Smooth muscle cell of the brain vasculature (primary cell): Measurements from ENCODE around the gene RSPO4.

ENCODE experiments used
- DNase-seq: peaks from one replicate; pipeline ENCODE4 v3.0.0-alpha.2; 2012; ENCODE audit warnings: low read depth, low spot score

RSPO4 gene

GRCh38 chr20:967796-968742, 34.0 kb downstream of the RSPO4 start:
- no peak for DNase-seq

GRCh38 chr20:965956-966355, 36.2 kb downstream of the RSPO4 start:
- no peak for DNase-seq

- DNase-seq, result no peak
These were observed 38.3 kb downstream of the RSPO4 start for GRCh38 chr20:963795-964194.

DNA sequence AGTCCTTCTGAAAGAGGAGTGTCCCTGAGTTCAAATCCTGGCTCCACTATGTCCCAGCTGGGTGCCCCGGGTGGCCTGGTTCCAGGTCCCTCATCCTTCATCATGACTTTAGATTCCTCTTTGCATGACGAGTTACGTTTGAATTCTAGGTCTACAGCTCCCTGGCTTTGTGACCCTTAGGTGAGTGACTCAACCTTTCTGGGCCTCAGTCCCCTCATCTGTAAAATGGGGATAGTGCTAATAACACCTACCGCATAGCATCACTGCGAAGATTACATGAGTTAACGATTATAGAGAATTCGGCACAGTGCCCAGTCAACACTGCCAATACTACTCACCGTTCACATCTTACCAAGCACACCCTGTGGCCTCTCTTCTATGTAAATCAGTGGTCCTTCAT, 39.4 kb downstream of the RSPO4 start:
- DNase-seq, result no peak

GRCh38 chr20:962223-962622, 39.9 kb downstream of the RSPO4 start:
- DNase-seq, result no peak

DNA sequence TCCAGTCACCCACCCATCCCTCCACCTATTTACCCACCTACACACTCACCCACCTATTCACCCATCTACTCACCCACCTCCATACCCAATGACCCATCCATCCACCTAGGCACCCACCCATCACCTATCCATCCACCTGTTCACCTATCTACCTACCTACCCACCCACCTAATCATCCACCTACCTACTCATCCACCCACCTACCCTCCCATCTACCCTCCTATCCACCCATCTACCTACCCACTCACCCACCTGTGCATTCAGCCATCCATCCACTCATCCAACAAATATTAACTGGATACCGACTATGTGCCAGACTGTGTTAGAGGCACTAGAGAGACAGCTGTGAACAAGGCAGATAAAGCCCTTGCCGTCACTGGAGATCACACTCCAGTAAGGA, 40.3 kb downstream of the RSPO4 start:
- DNase-seq, result no peak

- no peak for DNase-seq
These were observed 42.0 kb downstream of the RSPO4 start for GRCh38 chr20:959996-960615.

DNA sequence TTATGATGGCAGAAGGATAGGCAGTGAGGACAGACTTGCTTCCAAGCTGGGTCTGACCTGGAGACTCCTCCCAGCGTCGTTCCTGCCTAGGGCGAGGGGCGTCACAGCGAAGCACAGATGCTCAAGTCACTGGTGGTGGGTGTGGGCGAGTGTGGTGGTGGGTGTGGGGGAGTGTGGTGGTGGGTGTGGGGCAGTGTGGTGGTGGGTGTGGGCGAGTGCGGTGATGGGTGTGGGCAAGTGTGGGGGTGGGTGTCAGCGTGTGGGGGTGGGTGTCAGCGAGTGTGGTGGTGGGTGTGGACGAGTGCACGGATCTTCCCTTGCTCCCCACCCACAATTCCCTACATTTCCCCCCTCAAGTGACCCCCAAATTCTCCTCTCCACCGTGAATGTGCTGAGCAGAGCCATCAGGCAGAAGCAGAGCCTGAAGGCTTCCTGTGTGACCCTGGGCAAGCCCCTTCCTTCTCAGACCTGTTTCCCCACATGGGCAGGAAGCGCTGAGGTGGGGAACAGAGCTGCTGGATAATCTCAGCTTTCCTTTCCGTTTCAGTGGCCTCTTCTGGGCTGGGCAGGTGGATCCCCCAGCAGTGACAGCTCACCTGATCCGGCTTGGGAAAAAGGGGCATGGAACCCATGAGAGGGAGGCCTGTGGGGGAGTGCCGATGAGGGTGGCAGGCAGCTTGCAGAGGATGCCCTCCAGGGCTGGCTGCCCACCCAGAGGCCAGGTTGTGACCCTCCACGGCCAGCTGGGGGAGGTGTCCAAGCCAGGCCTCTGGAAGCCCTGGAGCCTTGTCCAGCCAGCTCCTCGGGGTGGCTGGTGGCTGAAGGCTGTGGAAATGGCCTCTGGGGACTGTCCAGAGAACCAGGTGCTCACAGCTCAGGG, 42.9 kb downstream of the RSPO4 start:
- DNase-seq, result no peak

DNA sequence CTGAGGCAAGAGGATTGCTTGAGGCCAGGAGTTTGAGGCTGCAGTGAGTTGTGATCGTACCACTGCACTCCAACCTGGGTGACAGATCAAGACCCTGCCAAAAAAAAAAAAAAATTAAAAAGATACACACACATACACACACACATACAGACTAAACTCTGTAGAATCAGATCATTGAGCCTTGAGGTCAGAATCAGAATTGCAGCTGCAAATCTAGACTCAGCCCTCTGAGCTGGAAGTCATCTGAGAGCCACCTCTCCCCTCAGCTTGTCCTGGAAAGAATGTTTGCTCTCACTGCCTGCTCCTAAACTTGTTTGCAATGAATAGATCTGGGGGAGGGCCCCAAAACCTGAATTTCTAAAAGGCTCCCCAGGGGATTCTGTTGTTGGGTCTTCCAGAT, 44.6 kb downstream of the RSPO4 start:
- no peak for DNase-seq

GRCh38 chr20:956330-956951, 45.7 kb downstream of the RSPO4 start:
- peak; percentile 24 for DNase-seq

GRCh38 chr20:955656-956055, 46.5 kb downstream of the RSPO4 start:
- no peak for DNase-seq

DNA sequence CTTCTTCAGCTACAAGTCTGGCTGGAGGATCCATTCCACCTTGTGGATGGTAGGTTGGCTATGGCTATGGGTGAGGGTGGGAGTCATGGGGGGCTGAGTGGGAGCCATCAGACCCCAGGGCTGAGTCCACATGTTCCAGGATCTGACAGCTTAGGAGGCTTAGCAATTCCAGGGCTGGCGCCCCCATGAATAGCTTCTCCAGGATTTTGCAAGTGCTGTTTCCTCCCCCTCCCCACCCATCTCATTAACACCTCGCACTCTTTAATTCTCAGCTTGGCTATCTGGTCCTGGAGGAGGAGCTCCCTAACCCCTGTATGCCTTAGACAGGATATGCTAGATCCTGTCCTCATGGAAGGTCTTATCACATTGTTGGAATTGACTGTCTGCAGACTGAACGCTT, 47.0 kb downstream of the RSPO4 start:
- DNase-seq, result no peak

GRCh38 chr20:953742-954141, 48.4 kb downstream of the RSPO4 start:
- no peak for DNase-seq

DNA sequence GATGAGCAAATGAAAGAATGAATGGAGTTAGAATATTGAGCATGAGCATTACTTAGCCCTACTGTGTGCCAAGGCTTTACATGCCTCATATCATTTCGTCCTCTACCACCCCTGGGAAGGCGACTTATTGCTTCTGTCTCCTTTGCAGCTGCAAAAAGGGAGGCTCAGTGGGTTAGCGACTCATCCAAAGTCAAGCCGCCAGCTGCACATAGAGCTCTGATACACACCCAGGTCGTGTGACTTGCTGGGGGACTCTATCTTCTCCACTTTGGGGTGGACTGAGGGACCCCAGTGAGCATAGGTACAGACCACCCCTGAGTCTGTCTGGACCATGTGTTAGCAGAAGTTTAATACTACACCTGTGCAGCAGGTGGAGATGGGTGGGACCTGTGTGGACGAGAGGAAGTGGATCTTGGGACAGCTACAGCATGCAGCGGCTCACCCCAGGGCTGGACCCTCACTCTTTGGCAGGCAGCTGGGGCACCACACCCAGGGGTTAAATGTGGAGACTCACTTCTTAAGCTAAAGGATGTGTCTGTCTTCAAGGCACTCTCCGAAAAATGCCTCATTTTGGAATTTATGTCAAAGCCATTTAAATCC, 49.8 kb downstream of the RSPO4 start:
- no peak for DNase-seq

- no peak for DNase-seq
These were observed 50.5 kb downstream of the RSPO4 start for GRCh38 chr20:951384-952169.

- no peak for DNase-seq
These were observed 52.4 kb downstream of the RSPO4 start for GRCh38 chr20:949717-950116.

- no peak for DNase-seq
These were observed 55.3 kb downstream of the RSPO4 start for GRCh38 chr20:946826-947225.

DNA sequence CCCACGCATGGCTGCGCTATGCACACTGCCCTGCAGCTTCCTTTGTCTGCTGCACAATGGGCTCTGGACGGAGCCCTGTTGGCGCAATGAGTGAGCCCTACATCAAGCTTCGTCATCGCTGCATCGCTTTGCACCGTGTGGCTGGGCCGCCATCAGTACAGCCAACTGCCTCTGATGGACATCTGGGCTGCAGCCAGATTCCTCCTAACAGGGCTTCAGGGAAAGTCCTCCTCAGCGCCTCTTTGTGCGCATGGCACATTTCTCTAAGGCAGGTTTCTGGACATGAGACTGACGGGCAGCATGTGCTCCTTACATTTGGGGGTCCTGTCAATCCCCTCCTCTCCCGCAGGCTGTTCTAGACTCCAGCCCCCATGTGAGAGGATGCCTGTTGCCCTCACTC, 56.3 kb downstream of the RSPO4 start:
- DNase-seq, result no peak

DNA sequence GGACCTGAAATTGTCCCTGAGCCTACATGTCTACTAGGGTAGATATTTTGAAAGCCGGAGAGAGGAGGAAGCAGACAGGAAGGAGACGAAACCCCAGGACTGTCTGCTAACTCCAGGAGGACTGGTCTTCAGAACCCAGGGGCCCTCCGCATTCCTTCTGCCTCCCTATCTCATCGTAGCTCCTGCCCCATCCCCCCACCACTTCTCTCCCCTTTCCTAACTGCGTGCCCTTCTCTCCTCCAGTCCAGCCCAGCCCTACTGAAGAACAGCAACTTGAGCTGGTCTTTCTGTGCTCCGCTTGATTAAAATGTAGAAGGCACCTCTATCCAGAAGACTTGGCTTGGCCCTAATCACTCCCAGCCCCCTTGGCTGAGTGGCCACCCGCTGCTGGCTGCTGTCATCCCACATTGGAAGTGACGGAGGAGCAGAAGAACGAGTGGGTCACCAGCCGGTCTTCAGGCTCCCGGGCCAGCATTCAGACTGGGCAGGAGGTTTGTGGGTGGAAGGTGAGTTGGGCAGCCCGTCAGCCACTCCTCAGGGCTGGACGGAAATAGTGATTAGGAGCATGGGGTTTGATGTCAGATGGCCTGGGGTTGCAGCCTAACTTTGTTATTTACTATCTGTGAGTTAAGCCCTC, 57.2 kb downstream of the RSPO4 start:
- DNase-seq, result no peak

DNA sequence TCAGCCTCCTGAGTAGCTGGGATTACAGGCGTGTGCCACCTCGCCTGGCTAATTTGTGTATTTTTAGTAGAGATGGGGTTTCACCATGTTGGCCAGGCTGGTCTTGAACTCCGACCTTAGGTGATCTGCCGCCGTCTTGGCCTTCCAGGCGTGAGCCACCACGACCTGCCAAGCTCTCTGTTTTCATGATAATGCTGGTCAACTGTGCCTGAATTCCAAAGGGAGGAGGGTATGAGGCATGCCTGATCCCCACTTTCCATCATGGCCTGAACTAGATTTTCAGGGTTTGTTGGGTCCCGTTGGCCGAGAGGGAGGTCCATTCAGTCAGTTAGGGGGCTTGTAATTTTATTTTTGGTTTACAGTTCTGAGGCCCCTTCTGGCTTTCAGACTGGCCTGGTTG, 58.0 kb downstream of the RSPO4 start:
- DNase-seq, result no peak
